HepG2 (cell line): ENCODE measurements around the gene NME2. TPM values are rescaled to one million over a fixed set of nuclear protein-coding genes. Genes with fewer than 3 reads are reported as not detected.

ENCODE experiments used
- BORCS8-MEF2B ChIP-seq: sonication (generic); formaldehyde crosslinking; IDR thresholded peaks from 2 replicates; pipeline ENCODE4 v1.8.0; 2022; ENCODE audit warnings: mild to moderate bottlenecking, missing genetic modification reagents
- GPN1 ChIP-seq: sonication (generic); formaldehyde crosslinking; IDR thresholded peaks from 2 replicates; pipeline ENCODE4 v1.5.1; 2020; ENCODE audit warnings: missing genetic modification reagents, borderline replicate concordance
- HHEX ChIP-seq: IDR thresholded peaks from 2 replicates; pipeline ENCODE4 v1.6.1; 2016; ENCODE audit warnings: control low read depth
- HMG20B ChIP-seq: conservative IDR thresholded peaks from 2 replicates; pipeline ENCODE4 v1.6.1; 2016; ENCODE audit warnings: missing genetic modification reagents, missing compliant biosample characterization
- HMGXB3 ChIP-seq: sonication (generic); formaldehyde crosslinking; IDR thresholded peaks from 2 replicates; pipeline ENCODE4 v1.4.0; 2020; ENCODE audit warnings: missing genetic modification reagents, borderline replicate concordance
- KAT2B ChIP-seq: fragments of 150-350 bp; IDR thresholded peaks from 2 replicates; pipeline ENCODE4 v1.6.1; 2014; ENCODE audit warnings: low read depth, low read length, borderline replicate concordance
- PAXIP1 ChIP-seq: sonication (generic); formaldehyde crosslinking; conservative IDR thresholded peaks from 2 replicates; pipeline ENCODE4 v1.4.0; 2020; ENCODE audit warnings: mild to moderate bottlenecking, missing genetic modification reagents, moderate library complexity
- PCBP2 ChIP-seq: fragments of 200-400 bp; formaldehyde crosslinking; optimal IDR thresholded peaks from 2 replicates; pipeline ENCODE3; 2018; ENCODE audit warnings: low read length, low read depth; ENCODE audit not compliant: poor library complexity, severe bottlenecking
- RAD51 ChIP-seq: fragments of 450-650 bp; IDR thresholded peaks from 2 replicates; pipeline ENCODE4 v1.6.1; 2016; ENCODE audit warnings: borderline replicate concordance
- RNF2 ChIP-seq: fragments of 450-650 bp; conservative IDR thresholded peaks from 2 replicates; pipeline ENCODE4 v1.6.1; 2016; ENCODE audit warnings: low read depth
- SRSF4 ChIP-seq: fragments of 200-400 bp; formaldehyde crosslinking; IDR thresholded peaks from one replicate; pipeline ENCODE4 v1.6.1; 2018; ENCODE audit warnings: mild to moderate bottlenecking, low read depth, low read length, moderate library complexity; ENCODE audit not compliant: poor library complexity, severe bottlenecking
- TARDBP ChIP-seq: sonication (generic); formaldehyde crosslinking; IDR thresholded peaks from 2 replicates; pipeline ENCODE4 v1.8.0; 2022; ENCODE audit warnings: mild to moderate bottlenecking, missing genetic modification reagents
- THAP11 ChIP-seq: IDR thresholded peaks from 2 replicates; pipeline ENCODE4 v1.6.1; 2016; ENCODE audit warnings: missing biosample characterization, missing genetic modification reagents
- ZFYVE20 ChIP-seq: sonication (generic); formaldehyde crosslinking; IDR thresholded peaks from 2 replicates; pipeline ENCODE4 v1.8.0; 2023; ENCODE audit warnings: low read depth, mild to moderate bottlenecking, moderate library complexity, missing genetic modification reagents, borderline replicate concordance
- ZNF12 ChIP-seq: sonication (generic); formaldehyde crosslinking; IDR thresholded peaks from 2 replicates; pipeline ENCODE4 v1.5.0; 2020; ENCODE audit warnings: missing genetic modification reagents
- ZNF207 ChIP-seq: fragments of 450-650 bp; IDR thresholded peaks from 2 replicates; pipeline ENCODE4 v1.6.1; 2016; ENCODE audit warnings: antibody characterized with exemption, borderline replicate concordance
- ZNF30 ChIP-seq: sonication (generic); formaldehyde crosslinking; IDR thresholded peaks from 2 replicates; pipeline ENCODE4 v1.5.0; 2020; ENCODE audit warnings: mild to moderate bottlenecking, missing genetic modification reagents
- ZNF343 ChIP-seq: sonication (generic); formaldehyde crosslinking; IDR thresholded peaks from 2 replicates; pipeline ENCODE4 v1.4.0; 2020; ENCODE audit warnings: mild to moderate bottlenecking, missing genetic modification reagents
- ZNF441 ChIP-seq: sonication (generic); formaldehyde crosslinking; IDR thresholded peaks from 2 replicates; pipeline ENCODE4 v1.7.0; 2021; ENCODE audit warnings: missing genetic modification reagents, borderline replicate concordance
- ZNF484 ChIP-seq: sonication (generic); formaldehyde crosslinking; IDR thresholded peaks from 2 replicates; pipeline ENCODE4 v1.5.1; 2020; ENCODE audit warnings: mild to moderate bottlenecking, low read depth, missing genetic modification reagents, borderline replicate concordance
- polyA plus RNA-seq, 8 experiments: library from polyadenylated mRNA; depleted of rRNA in 3 of 8; stranded (reverse) in 7 of 8; unstranded in 1 of 8; fragments of >200 nt; fragmentation: Illumina TruSeq in 4 of 8; extraction: Trizol in 4 of 8; gene quantifications; 2 replicates each; pipeline versions ENCODE4 v1.2.1 to v1.2.3, GENCODE V29; 2011 to 2016; ENCODE audit warnings: low read depth in 4 of 8, missing spikeins in 1 of 8, mixed read lengths in 1 of 8; ENCODE audit not compliant: insufficient read depth in 1 of 8
- total RNA-seq, 5 experiments: library from RNA; depleted of rRNA; stranded (reverse); fragments of >200 nt; fragmentation: Illumina TruSeq; extraction: Trizol; gene quantifications; 2 replicates each; pipeline ENCODE4 v1.2.3, GENCODE V29; 2016; ENCODE audit warnings: low read depth in 1 of 5

Gene NME2
- total and polyA plus RNA-seq, 2 of the 13 experiments (the other 11 are each of a cell fraction or from before 2014, with no cell fraction given), result 790 to 1,213 TPM

GRCh38 chr17:51153210-51154072, 12.8 kb upstream of the NME2 start, which contains the start of gene NME1 (continued):
- peak; percentile 95 for TF ChIP-seq HMGXB3 (CRISPR knock-in tag)
- TF ChIP-seq PCBP2, result peak; percentile 65
- peak; percentile 19; the same call in 1 of the 2 replicates for TF ChIP-seq HHEX (CRISPR knock-in tag)
- no peak for TF ChIP-seq ZFYVE20 (CRISPR knock-in tag)
- TF ChIP-seq TARDBP, result peak; percentile 99
- TF ChIP-seq ZNF343 (CRISPR knock-in tag), result peak; percentile 99
- peak; percentile 91; the same call in 1 of the 2 replicates for TF ChIP-seq ZNF441 (CRISPR knock-in tag)
- 0 out of 2 replicates have a peak, but pooled peaks have one; percentile 14 for TF ChIP-seq ZNF207
- TF ChIP-seq THAP11 (CRISPR knock-in tag), result peak; percentile 98
- peak; percentile 72 for TF ChIP-seq ZNF12 (CRISPR knock-in tag)
- peak; percentile 78 for TF ChIP-seq RAD51
- peak; percentile 79; the same call in 1 of the 2 replicates for TF ChIP-seq RNF2
- peak; percentile 74; the same call in 1 of the 2 replicates for TF ChIP-seq ZNF484 (CRISPR knock-in tag)
- peak; percentile 53; the same call in 1 of the 2 replicates for TF ChIP-seq GPN1 (CRISPR knock-in tag)
- TF ChIP-seq SRSF4, result no peak
- TF ChIP-seq PAXIP1 (CRISPR knock-in tag), result peak; percentile 87
- peak; percentile 90 for TF ChIP-seq BORCS8-MEF2B (CRISPR knock-in tag)
- TF ChIP-seq HMG20B (CRISPR knock-in tag), result peak; percentile 90
- TF ChIP-seq KAT2B, result no peak
- peak; percentile 75; the same call in 1 of the 2 replicates for TF ChIP-seq ZNF30 (CRISPR knock-in tag)
